Suppressor macrophage treated with lipopolysaccharide for 4 hours (primary cell): ENCODE measurements around the gene APBA2.
"Not testable (repeated sequence)": the region's sequence is repeated elsewhere in the genome, so short reads cannot be mapped to it uniquely, and the experiment has no call there.

Experiments used
- DNase-seq: peaks from one replicate; pipeline ENCODE4 v3.0.0-alpha.2; 2020

Gene APBA2

DNA sequence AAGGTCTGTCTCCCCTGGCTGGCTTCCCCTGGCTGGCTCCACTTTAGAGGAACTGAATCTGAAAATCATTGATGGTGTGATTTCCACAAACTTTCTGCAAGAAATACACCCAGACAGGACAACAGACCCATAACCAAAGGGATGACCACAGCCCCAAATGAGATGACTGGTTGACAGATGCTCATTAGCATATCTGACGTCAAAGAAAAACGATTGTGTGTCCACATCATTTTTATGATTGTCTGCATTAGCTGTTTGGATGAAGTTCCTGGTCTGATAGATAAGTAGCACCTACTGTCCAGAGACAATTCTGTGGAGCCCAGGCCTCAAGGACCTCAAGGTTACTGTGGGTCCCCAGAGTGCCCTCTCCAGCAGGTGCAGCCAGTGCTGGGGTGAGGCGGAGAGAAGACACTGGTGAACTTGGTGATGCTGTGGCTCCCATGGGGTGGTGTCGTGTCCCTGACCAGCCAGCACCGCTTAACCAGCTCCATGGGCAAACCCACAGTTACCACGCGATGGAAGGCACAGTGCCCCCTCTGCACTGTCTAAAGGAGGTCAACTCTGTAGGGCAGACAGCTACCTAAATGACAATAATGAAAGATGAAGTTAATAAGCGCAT, 256.5 kb downstream of the APBA2 start:
- no peak for DNase-seq

GRCh38 chr15:29143293-29143692, 257.5 kb downstream of the APBA2 start:
- no peak for DNase-seq

GRCh38 chr15:29143909-29144635, 258.3 kb downstream of the APBA2 start:
- no peak for DNase-seq

DNA sequence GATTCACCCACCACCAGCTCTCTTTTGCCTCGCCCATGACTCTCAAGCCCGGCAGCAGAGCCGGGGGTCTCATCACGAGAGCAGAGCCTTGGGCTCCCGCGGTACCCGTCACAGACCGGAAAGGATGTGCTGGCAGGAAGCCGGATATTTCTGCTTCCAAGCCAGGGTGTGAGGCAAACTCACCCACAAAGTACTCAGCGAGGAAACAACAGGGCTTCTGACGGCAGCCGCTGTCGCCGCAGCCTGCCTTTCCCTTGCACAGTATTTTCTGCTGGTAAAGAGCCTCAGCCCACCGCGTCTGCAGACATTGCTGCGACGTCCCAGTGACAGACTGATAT, 263.9 kb downstream of the APBA2 start:
- no peak for DNase-seq

- no peak for DNase-seq
Measured at GRCh38 chr15:29150515-29151483, 265.0 kb downstream of the APBA2 start.

GRCh38 chr15:29151484-29151857, 265.7 kb downstream of the APBA2 start:
- no peak for DNase-seq

DNA sequence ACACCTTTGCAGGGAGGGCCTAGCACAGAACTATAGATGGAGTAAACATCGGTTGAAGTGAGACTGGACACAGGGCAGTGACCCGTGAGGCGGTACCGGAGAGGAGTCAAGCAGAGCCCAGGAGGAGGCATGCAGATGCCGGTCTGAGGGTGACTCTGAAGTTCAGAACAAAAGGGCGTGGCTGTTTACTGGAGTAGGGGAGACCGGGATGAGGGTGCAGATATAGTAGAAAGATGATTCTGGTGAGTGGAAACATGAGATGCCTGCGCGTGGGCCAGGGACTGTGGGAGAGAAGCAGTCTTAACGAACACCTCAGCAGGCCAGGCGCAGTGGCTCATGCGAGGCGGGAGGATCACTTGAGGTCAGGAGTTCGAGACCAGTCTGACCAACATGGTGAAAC, 270.7 kb downstream of the APBA2 start:
- no peak for DNase-seq

- DNase-seq: no peak
Measured at GRCh38 chr15:29159771-29160455, 274.1 kb downstream of the APBA2 start.

GRCh38 chr15:29162411-29162810, 276.6 kb downstream of the APBA2 start:
- DNase-seq: no peak

GRCh38 chr15:29167122-29167521, 281.3 kb downstream of the APBA2 start:
- DNase-seq: not testable (repeated sequence)
